HG02623 (cell line): Measurements from ENCODE around the gene BIRC2.
"Not testable (repeated sequence)": the region's sequence is repeated elsewhere in the genome, so short reads cannot be mapped to it uniquely, and the experiment has no call there.

Experiments
- ATAC-seq: cut with Tn5 transposase; IDR thresholded peaks from one replicate; pipeline ENCODE4 v1.9.1; 2021; ENCODE audit warnings: moderate library complexity; ENCODE audit not compliant: unreplicated experiment

The BIRC2 gene

DNA sequence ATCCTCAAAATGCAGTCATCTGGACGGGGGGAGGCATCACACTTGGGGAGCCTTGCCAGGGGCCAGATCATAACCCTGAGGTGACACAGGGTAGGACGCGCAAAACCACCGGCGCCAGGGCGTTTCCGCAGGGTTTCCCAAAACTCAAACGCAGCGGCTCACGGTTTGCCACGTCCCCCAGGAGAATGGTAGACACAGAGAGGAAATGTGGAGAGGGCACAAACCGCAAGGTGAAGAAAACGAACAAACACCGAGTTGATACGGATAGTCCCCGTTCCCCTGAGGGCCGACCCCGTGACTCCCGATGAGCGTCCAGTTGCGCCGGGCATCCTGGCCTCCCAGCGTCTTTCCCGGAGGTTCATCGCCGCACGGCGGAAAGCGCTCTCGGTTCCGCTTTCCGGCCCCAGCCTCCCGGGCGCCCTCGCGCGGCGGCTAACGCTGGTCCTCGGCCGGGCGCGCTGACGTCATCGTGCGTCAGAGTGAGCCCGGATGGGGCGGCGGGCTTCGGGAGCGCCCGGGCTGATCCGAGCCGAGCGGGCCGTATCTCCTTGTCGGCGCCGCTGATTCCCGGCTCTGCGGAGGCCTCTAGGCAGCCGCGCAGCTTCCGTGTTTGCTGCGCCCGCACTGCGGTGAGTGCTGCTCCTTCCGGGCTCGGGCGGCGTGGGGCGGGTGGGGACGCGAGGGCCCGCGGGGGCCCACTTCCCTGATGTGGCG lies at the start of gene BIRC2:
Gene BIRC2 (plus strand): TSS at position 467 of the 714 bp plus-strand sequence. CDS start 2,641 bp downstream, outside the sequence.
- peak; percentile 79 for ATAC-seq

DNA sequence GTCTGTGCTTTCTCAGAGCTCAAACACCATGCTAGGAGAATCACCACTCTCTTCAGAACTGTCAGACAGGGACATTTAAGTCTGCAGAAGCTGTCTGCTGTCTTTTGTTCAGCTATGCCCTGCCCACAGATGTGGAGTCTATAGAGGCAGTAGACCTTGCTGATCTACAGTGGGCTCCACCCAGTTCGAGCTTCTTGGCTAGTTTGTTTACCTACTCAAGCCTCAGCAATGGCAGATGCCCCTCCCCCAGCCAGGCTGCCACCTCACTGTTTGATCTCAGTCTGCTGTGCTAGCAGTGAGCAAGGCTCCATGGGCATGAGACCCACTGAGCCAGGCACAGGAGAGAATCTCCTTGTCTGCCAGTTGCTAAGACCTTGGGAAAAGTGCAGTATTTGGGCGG lies 46.2 kb upstream of the BIRC2 start:
- not testable (repeated sequence) for ATAC-seq

DNA sequence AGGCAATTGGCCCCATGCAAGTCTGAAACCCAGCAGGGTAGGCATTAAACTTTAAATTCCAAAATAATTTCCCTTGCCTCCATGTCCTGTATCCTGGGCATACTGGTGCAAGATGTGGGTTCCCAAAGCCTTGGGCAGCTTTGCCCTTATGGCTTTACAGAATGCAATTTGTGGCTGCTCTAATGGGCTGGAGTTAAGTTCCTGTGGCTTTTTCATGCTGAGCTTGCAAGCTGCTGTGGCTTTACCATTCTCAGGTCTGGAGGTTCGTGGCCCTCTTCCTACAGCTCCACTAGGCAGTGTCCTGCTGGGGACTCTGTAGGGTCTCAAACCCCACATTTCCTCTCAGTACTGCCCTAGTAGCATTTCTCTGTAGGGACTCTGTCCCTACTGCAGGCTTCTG lies 44.8 kb upstream of the BIRC2 start:
- no peak for ATAC-seq

GRCh38 chr11:102304686-102305085 lies 42.3 kb upstream of the BIRC2 start:
- ATAC-seq: no peak

GRCh38 chr11:102305352-102306047 lies 41.5 kb upstream of the BIRC2 start:
- ATAC-seq: no peak

DNA sequence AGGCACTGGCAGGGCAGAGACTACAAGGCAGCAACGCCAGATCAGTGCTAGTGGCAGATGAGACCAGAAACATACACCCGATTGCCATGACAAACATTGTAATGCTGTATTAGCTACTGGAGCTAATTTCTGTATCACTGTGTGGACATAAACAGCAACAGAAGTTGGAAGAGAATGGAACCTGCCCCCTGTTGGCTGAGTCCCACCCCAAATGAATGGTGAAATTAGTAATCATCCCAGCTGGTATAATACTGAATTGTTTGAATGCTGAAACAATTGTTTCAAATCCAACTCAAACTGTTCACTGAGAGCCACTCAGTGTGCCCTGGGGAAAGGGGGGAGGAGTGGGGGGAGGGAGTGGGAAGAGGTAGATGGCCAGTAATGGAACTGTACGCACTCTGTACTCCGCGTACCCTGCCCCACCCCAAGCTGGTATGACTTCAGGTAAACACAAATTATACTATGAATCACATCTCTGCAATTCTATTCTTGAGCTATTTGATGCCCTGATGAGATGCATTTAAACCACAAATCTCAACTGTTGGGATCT lies 40.9 kb upstream of the BIRC2 start:
- ATAC-seq: no peak

DNA sequence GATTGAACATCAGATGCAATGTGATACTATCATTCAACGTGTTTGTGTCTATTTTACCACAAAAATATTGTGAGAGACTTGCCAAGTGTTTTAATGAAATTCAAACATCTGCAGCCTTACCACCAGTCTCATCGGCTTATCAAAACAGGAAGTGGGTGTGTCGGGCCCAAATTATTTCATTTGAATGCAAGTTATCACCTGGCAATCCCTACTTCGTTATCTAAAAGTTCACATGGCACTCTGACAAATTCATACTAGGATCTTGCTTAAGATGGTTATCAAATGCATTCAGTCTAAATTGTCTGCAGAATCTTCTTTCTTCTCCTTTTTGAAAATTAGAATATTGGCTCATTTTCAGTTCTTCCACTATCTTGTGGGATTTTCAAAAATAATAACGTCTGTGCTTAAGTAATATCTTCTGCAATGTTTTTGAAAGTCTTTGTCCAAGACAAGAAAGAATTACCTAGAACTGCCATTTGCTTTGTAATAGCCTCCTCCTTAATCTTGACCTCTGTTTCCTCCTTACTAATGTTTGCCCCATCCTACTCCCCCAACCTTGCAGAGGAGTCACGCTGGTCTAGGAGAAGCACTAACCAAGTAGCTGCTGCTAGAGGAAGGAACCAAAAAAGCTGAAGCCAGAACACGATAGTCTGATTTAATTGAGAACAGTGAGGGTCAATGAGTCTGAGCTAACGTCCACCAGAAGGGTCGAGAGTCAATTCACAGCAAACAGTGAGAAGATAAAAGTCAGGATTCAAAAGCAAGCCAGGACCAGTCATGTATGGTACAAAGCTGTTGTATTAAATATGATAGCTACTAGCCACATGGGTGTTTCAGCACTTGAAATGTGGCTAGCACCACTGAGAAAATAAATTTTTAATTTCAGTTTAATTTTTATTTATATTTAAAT lies 39.9 kb upstream of the BIRC2 start:
- no peak for ATAC-seq

DNA sequence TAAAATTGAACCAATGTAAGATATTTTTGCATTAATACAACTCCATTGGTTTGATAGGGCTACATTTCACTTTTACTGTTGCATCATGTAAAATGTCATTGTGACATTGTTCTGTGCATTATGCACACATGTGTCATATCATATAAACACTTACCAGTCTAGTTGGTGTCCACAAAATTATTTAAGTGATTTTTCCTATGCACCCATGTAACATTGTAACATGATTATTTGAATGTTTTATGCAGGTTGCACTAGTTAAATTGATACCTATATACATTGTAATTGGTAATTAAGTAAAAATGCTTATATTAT lies 39.3 kb upstream of the BIRC2 start:
- no peak for ATAC-seq

GRCh38 chr11:102309621-102310541 lies 37.1 kb upstream of the BIRC2 start:
- ATAC-seq: no peak

- no peak for ATAC-seq
Observed at GRCh38 chr11:102312667-102313066, 34.3 kb upstream of the BIRC2 start.

- ATAC-seq: no peak
Observed at GRCh38 chr11:102313238-102313940, 33.6 kb upstream of the BIRC2 start.

DNA sequence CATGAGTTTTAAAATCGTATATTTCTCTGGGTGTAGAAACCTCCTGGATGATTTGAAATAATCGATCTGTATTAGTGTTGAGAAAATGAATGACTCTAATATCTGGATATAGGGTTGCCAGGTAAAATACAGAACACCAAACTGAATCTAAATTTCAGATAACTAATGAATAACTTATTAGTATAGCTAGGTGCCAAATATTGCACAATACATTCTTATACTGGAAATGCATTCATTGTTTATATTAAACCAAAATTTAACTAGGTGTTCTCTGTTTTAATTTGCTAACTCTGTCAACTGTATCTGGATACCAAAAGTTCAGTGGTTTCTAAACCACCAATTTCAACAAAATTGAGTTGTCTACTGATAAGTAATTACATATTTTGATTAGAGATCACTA lies 32.2 kb upstream of the BIRC2 start:
- no peak for ATAC-seq

GRCh38 chr11:102316346-102316904 lies 30.6 kb upstream of the BIRC2 start:
- no peak for ATAC-seq

GRCh38 chr11:102317099-102317767 lies 29.8 kb upstream of the BIRC2 start, which contains the start of gene BIRC3:
BIRC3 (plus strand) TSS chr11:102317484; CDS start chr11:102324510, 7,026 bp downstream.
- peak; percentile 79 for ATAC-seq

- ATAC-seq: no peak
Observed at GRCh38 chr11:102317768-102318103, 29.3 kb upstream of the BIRC2 start.

DNA sequence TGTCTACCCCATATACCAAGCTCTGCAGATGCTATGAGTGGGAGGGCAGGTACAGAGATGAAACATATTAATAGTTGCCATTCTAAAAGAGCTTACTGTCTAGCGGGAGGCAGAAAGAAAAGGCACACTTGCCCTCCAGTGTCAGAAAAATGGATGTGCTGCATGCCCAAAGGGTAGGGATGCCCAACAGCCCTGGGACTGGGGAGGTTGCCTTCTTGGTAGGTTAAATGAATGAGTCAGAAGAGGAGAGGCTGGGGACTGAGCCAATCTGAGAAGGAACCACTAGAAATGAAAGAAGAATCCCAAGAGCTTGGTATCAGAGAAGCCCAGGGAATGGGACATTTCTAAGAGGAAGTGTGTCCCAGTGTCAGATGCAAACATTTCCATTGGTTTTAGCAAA lies 28.5 kb upstream of the BIRC2 start:
- ATAC-seq: peak; percentile 9

DNA sequence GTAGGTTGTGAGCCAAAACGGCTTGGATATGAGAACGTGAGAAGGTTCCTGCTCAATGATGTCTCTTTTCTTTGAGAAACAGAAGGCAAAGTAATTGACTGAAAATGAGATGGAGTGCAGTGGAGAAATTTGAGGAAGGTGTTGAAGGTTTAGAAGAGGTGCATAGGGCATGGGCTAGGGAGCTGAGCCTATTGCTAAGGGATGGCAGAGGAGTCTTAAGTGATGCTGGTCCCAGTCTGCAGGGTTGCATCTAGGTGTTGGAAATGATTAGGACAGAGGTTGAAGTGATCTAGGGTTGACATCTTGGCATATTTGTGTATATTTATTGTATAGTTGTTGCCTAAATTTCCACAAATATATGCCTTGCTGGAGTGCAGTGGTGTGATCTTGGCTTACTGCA lies 27.5 kb upstream of the BIRC2 start:
- no peak for ATAC-seq

- ATAC-seq: no peak
Observed at GRCh38 chr11:102320188-102320587, 26.8 kb upstream of the BIRC2 start.

DNA sequence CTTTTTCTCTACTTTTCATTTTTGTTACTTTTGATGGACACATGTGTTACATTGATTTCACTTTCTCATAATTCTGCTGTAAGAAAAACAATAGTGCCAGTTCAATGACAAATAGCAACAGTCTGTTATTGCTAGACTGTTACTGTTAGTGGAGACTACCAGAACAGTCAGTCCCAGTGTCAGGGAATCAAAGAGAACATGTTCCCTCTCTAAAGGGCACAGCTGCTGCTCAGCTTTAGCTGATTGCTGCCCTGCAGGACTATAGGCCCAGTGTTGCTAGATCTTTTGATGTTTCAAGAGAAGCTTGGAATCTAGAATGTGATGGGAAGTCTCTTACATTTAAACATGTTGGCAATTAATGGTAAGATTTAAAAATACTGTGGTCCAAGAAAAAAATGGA lies 26.3 kb upstream of the BIRC2 start:
- no peak for ATAC-seq
